ES-I3 (cell line): Measurements from ENCODE around the gene CDC42BPA.
"Not testable (repeated sequence)": the region's sequence is repeated elsewhere in the genome, so short reads cannot be mapped to it uniquely, and the experiment has no call there.

Source experiments
- H3K36me3 ChIP-seq: 2 replicates; pipeline ENCODE4 v1.6.1; 2013; ENCODE audit warnings: mild to moderate bottlenecking, low read length, control low read depth, moderate library complexity; ENCODE audit not compliant: insufficient read depth
- H3K4me1 ChIP-seq: 2 replicates; pipeline ENCODE4 v1.6.1; 2013; ENCODE audit warnings: mild to moderate bottlenecking, control low read depth, low read length; ENCODE audit not compliant: insufficient read depth
- H3K9ac ChIP-seq: 2 replicates; pipeline ENCODE4 v1.6.1; 2013; ENCODE audit warnings: low read depth, mild to moderate bottlenecking, low read length, moderate library complexity
- H3K9me3 ChIP-seq: 2 replicates; pipeline ENCODE4 v1.6.1; 2013; ENCODE audit warnings: mild to moderate bottlenecking, low read length, moderate library complexity; ENCODE audit not compliant: control insufficient read depth, insufficient read depth

CDC42BPA gene

DNA sequence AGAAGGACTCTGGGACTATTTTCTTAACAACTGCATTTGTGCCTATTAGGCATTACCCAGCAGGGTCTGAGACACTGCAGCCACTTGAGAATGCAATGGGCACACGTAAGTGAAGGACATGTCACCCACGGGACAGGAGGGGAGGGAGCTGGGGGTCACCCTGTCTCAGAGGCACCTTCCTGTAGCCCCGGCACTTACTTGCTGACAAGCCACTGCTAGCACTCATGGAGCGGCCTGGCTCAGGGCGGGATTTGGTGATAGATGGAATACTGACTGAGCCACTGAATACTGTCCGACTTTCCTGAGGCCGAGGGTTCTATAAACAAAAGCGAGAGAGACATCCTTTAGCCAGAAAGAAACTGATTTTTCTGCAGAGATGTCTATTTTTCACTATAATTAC, 313.5 kb downstream of the CDC42BPA start:
- Histone ChIP-seq H3K4me1 (no peaks in the 10 kb centered on the region), H3K9me3 (no peaks in the 10 kb centered on the region), H3K36me3 (peaks cover 17% of the 10 kb centered on the region), H3K9ac (no peak overlapping the region)

- H3K9ac ChIP-seq = no peak overlapping the region
- H3K36me3 ChIP-seq = peaks cover 17% of the 10 kb centered on the region
These were observed 315.1 kb downstream of the CDC42BPA start for GRCh38 chr1:227003165-227003564.

DNA sequence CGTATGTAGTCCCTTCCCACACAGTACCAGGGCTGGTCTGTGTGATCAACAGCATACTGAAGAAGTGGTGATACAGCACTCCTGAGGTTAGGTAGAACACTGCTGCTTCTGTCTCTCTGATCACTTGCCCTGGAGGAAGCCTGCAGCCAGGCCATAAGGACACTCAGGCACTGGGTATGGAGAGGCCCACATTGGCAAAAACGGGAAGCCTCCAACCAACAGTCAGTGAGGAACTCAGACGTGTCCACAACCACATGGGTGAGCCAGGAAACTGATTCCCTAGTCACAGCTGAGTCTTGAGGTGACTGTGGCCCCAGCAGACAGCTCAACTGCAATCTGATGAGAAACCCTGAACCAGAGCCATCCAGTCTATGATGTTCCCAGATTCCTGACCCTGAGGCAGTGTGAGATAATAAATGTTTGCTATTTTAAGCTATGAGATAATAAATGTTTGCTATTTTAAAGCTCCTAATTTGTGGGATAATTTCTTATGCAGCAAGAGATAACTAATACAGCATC, 315.7 kb downstream of the CDC42BPA start:
- Histone ChIP-seq H3K36me3 (peaks cover 17% of the 10 kb centered on the region), H3K4me1 (no peaks in the 10 kb centered on the region), H3K9me3 (no peaks in the 10 kb centered on the region), H3K9ac (no peak overlapping the region)

More at GRCh38 chr1:227003165-227003564, 315.1 kb downstream of the CDC42BPA start:
- H3K4me1 ChIP-seq = no peaks in the 10 kb centered on the region
- no peaks in the 10 kb centered on the region for H3K9me3 ChIP-seq

DNA sequence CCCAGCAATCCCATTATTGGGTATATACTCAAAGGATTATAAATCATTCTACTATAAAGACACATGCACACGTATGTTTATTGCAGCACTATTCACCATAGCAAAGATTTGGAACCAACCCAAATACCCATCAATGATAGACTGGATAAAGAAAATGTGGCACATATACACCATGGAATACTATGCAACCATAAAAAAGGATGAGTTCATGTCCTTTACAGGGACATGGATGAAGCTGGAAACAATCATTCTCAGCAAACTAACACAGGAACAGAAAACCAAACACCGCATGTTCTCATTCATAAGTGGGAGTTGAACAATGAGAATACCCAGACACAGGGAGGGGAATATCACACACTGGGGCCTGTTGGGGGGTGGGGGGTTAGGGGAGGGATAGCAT, 318.7 kb downstream of the CDC42BPA start:
- H3K36me3 ChIP-seq = peaks cover 14% of the 10 kb centered on the region
- not testable (repeated sequence) for H3K9me3 ChIP-seq, H3K9ac ChIP-seq, H3K4me1 ChIP-seq

DNA sequence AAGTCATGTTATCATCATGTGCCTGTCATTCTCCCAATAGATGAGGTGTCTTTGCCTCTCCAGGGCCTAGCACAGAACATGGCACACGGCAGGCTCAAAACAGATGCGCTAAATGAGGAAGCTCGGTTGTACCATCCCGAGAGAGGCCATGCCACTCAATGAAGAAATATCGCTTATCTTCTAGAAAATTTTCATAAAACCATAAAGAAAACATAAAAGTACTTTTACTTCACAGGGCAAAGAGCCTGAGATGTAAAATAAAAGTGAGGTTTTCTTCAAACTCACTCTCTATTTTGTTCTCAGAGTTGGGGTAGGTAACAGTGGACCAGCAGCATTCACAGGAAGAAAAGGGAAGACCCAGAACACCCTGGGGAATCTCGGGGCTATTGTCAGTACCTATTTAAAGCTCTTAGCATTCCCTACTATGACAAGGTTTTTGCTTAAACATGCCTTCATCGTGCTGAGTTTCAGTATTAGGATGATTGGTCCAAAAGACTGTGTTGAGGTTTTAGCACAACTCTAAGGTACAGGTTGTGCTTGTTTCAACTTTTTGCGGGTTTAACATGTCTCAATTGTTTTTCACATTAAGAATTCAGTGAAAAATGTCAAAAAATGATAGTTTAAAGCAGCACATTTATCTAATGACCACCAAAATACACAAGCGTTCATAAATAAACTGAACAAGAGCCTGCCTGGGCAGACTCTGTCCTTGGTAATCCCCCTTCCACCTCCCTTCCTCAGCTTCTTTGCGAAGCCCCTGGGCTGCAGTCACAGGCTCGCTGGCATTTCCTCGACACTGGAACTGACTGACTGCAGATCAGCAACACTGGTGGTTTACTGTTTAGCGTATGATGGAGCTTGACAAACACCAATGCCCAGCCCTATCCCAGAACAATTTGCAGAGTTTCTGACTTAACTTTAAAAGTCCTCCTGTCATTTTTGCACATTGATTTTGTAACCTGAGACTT, 322.6 kb downstream of the CDC42BPA start:
- Histone ChIP-seq H3K36me3 (0 out of 2 replicates have a peak, but pooled peaks cover 4% of the 10 kb centered on the region), H3K9me3 (no peaks in the 10 kb centered on the region), H3K9ac (no peak overlapping the region), H3K4me1 (peaks cover 9% of the 10 kb centered on the region)

DNA sequence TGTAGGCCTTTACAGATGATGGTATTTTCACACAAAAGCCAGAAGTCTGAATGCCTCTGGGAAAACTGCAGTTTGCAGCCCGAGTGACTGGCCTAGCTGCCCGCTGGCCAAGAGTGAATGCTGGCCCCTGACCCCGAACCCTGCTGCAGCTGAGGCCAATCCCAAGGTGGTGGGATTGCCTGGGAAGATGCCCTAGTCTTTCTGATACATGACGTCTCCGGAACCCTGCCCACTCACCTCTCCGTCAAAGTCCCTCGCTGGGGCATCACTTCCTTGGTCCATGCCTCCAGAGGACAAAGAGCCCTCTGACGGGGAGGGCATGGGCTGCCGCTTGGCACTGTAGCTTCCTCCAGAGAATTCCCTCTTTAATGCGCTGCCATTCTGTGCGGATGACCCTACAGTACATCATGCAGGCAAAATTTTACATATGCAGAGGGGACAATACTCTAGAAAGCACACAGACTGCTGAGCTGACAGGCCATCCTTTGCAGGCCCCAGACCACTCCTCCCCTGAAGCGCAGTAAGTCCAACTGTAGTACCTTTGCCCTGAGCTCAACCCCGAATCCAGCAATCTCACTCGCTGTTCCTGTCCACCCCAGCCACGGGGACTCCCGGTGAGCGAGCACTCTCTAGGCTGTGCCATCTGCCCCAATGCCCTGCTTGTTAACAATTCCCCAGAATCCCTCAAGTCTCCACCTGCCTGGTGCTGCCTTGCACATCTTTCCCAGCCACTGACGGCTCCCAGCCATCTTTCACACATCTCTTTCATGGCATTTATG, 323.5 kb downstream of the CDC42BPA start:
- Histone ChIP-seq H3K36me3 (0 out of 2 replicates have a peak, but pooled peaks cover 7% of the 10 kb centered on the region), H3K4me1 (peaks cover 9% of the 10 kb centered on the region), H3K9me3 (no peaks in the 10 kb centered on the region), H3K9ac (no peak overlapping the region)

DNA sequence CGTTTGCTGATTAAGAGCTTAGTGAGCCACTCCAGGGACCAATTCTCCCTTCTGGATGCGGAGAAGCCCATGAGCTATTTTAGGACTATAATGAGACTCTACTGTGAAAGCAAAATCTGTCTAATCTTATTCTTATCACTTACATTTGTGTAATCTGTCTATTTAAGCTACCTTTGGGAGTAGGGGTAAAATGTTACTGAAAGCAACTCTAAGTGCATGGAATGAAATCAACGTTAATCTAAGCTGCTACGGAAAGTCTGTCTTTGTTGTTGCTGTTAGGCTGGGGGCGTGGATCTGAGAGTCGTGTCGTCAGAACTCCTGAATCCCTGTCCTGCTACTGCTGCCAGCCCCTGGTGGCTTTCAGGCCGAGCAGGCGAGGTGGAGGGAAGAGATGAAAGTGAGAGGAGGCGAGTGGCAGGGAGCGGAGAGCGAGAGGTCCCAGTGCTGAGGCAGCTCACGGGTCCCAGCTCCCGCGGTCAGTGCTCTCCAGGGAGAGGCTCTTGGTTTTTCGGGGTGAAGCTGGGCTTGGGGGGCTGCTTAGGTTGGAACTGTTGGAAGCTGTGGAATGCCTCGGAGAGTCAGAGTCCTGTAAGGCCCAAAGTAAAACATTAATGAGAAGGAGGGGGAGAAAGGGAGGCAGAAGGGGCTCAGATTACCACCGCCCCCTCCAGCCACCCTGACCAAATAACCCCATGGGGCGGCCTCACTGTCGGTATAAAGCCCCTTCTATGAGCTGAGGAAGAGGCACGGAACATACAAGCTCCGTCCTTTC, 324.3 kb downstream of the CDC42BPA start:
- H3K9ac ChIP-seq = no peak overlapping the region
- no peaks in the 10 kb centered on the region for H3K9me3 ChIP-seq
- peaks cover 9% of the 10 kb centered on the region for H3K4me1 ChIP-seq
- H3K36me3 ChIP-seq = 0 out of 2 replicates have a peak, but pooled peaks cover 7% of the 10 kb centered on the region

DNA sequence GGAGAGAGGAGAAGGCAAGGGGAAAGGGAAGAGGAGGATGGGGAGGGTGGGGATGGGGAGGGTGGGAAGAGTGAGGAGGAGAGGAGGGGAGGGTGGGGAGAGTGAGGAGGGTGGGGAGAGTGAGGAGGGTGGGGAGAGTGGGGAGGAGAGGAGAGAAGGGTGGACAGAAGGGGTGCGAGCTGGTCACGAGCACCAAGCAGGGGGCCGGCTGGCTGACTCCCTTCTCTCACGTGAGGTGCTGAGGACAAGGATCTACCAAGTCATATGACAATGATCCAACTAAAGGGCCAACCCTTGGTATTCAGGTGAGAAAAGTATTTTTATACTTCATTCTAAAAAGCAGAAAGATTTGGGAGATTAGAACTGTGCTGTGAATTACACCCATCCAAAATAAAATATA, 326.4 kb downstream of the CDC42BPA start:
- 0 out of 2 replicates have a peak, but pooled peaks cover 7% of the 10 kb centered on the region for H3K36me3 ChIP-seq
- no peak overlapping the region for H3K9ac ChIP-seq
- no peaks in the 10 kb centered on the region for H3K9me3 ChIP-seq
- H3K4me1 ChIP-seq = peaks cover 9% of the 10 kb centered on the region

DNA sequence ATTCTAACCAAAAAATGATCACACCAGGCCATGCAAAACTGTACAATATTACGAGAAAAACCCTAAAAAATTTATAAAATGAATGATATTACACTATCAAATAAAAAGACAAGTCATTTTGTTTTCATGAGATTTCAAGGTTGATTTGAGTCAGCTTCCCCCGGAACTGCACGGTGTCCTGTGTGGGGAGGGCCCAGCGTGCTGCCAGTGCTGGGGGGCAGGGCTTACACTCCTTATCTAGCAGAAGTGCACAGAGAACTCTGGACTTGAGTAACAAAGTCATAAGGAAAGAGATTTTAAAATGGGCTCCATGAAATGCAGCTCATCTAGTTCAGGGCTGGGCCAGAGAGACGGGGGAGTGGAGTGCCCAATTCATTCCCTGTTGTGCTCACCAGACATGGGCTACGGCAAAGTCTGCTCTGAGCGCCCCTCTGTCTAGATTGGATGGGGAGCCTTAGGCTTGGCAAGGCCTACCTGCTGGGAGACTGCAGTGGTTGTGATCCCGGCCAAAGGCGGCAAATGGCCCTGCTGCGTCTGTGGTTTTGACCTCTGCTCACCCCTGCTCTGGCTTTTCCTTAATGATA, 328.1 kb downstream of the CDC42BPA start:
- peaks cover 9% of the 10 kb centered on the region; the same call in 1 of the 2 replicates for H3K36me3 ChIP-seq
- no peaks in the 10 kb centered on the region; the same call in 1 of the 2 replicates for H3K4me1 ChIP-seq
- H3K9ac ChIP-seq = no peak overlapping the region
- no peaks in the 10 kb centered on the region for H3K9me3 ChIP-seq

DNA sequence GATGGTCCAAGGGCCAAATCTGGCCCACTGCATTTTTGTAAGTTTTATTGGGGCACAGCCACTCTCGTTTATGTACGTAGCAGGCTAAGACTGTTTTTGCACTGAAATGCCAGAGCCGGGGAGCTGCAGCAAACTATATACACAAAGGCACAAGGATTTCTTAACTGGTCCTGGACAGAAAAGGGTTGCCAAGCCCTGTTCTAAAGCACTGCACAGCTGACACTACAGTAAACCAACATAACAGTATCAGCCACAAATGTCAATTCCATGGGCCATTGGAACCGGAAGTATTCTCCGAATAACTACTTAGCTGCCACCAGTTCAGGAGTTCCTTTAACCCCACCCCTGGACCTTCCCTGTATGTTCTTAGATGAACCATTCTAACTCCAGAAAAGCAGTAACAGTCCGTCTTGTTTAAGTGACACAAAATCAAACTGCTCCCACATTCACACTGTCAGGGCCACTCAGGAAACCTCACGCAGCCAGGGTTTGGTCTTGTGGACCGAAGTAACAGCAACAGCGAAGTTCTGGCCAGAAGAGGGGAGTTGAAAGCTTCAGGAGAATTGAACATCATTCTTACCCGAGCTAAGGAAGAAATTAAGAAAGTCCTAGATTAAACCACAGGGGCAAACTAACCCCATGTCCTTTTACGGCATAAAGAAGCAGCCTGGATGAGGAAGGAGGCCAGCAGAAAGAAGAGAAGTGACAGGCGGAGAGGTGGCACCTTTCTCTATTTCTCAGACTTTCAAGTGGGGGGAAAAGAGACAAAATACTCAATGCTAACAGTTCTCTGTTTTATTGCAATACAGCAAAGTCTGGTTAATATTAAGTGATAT, 329.0 kb downstream of the CDC42BPA start:
- Histone ChIP-seq H3K9ac (no peak overlapping the region), H3K36me3 (peaks cover 9% of the 10 kb centered on the region; the same call in 1 of the 2 replicates), H3K4me1 (no peaks in the 10 kb centered on the region), H3K9me3 (no peaks in the 10 kb centered on the region)

DNA sequence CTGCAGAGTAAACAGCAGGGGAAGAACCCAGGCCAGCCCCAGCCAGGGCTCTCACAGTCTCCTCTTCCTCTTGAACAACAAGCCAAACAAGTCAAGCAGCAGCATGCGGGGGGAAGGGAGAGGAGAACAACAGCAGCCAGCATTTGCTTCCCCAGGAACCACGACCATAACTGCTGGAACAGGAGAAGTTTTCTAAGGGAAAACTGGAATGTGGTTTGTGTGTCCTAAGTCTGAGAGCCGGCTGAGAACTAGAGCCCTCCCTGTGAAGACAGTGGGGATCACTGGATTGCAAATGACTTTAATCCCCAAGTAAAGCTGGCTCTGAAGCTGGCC, 330.0 kb downstream of the CDC42BPA start:
- Histone ChIP-seq H3K4me1 (no peaks in the 10 kb centered on the region), H3K36me3 (peaks cover 6% of the 10 kb centered on the region; the same call in 1 of the 2 replicates), H3K9me3 (no peaks in the 10 kb centered on the region), H3K9ac (no peak overlapping the region)

DNA sequence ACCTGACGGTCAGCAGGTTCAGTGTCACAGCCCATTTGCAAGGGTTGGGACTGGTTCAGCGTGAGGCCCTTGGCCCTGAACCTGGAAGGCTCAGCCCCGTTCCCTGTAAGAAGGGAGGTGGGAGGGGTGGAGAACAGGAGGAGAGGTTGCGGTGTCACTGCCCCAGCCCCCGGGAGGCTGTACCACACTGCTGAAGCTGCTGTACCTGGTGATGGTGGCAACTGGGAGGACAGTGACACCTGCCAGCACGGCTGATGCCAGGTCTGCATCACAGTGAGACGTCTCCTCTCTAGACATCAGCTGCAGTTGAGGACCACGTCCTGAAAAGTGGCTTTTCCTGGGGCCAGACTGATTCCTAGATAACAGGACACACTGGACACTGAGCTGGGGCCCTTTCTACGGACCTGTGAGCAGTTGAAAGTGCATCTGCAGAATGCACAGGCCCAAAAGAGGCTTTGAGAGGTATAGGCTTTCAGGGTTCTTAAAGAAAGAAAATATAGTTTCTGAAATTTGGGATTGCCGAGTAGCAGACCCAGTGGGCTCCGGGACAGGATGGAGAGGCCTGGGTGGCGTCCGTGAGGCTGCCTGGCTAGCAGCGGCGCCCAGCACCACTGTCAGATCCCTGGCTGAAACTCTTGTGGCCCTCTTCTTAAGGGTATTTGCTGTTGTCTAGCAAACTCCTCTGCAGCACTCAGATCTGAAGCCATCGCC, 330.5 kb downstream of the CDC42BPA start:
- Histone ChIP-seq H3K36me3 (peaks cover 6% of the 10 kb centered on the region; the same call in 1 of the 2 replicates), H3K9me3 (no peaks in the 10 kb centered on the region), H3K9ac (no peak overlapping the region), H3K4me1 (no peaks in the 10 kb centered on the region)
